CD8-positive, alpha-beta memory T cell (primary cell): ENCODE data around the gene HPS1. TPM values are rescaled to one million over a fixed set of nuclear protein-coding genes. Genes with fewer than 3 reads are reported as not detected.
A peak's percentile ranks its signal among the peaks of the same experiment; 100 is the strongest.

Experiments used
- CTCF ChIA-PET: fragments of 350-600 bp; sonication (Branson Sonifier 250); formaldehyde crosslinking; loops from one replicate; lab custom pipeline; 2021; ENCODE audit warnings: antibody characterized with exemption; lab: Charles Lee
- POLR2A ChIA-PET: fragments of 350-600 bp; sonication (Branson Sonifier 250); formaldehyde crosslinking; loops from one replicate; lab custom pipeline; 2021; ENCODE audit warnings: antibody characterized with exemption; lab: Charles Lee
- DNase-seq, 5 donors: peaks; one replicate each; pipeline versions ENCODE4 v3.0.0 to v3.0.0-alpha.2; 2020 to 2022; ENCODE audit warnings: mixed read lengths in 1 of 5
- H3K27ac ChIP-seq: one replicate; pipeline ENCODE4 v1.7.0; 2013; ENCODE audit warnings: low read depth, mild to moderate bottlenecking, low read length, moderate library complexity
- H3K27me3 ChIP-seq: 2 replicates; pipeline ENCODE4 v1.7.0; 2013; ENCODE audit warnings: low read length, mild to moderate bottlenecking; ENCODE audit not compliant: insufficient read depth, poor library complexity, severe bottlenecking
- H3K36me3 ChIP-seq: 2 replicates; pipeline ENCODE4 v1.7.0; 2013; ENCODE audit warnings: mild to moderate bottlenecking, low read length, moderate library complexity; ENCODE audit not compliant: insufficient read depth
- H3K4me1 ChIP-seq: 2 replicates; pipeline ENCODE4 v1.7.0; 2013; ENCODE audit warnings: mild to moderate bottlenecking, low read length, moderate library complexity; ENCODE audit not compliant: insufficient read depth
- H3K4me3 ChIP-seq: 2 replicates; pipeline ENCODE4 v1.7.0; 2013; ENCODE audit warnings: mild to moderate bottlenecking, low read length
- H3K9me3 ChIP-seq: 2 replicates; pipeline ENCODE4 v1.7.0; 2013; ENCODE audit warnings: mild to moderate bottlenecking, low read length
- H3K27ac Mint-ChIP-seq, 8 donors: one replicate each; pipeline ENCODE4 v1.8.0; 2020 to 2021; ENCODE audit warnings: mixed read lengths in 8 of 8, mild to moderate bottlenecking in 6 of 8, inconsistent platforms in 3 of 8, moderate library complexity in 3 of 8
- H3K27me3 Mint-ChIP-seq, 2 donors: one replicate each; pipeline ENCODE4 v1.8.0; 2020 to 2021; ENCODE audit warnings: mixed read lengths in 2 of 2, mild to moderate bottlenecking in 1 of 2, moderate library complexity in 1 of 2
- H3K36me3 Mint-ChIP-seq, 3 donors: one replicate each; pipeline ENCODE4 v1.8.0; 2020 to 2021; ENCODE audit warnings: mixed read lengths in 3 of 3, inconsistent platforms in 1 of 3, mild to moderate bottlenecking in 1 of 3
- H3K4me1 Mint-ChIP-seq, 3 donors: one replicate each; pipeline ENCODE4 v1.8.0; 2020 to 2021; ENCODE audit warnings: mixed read lengths in 3 of 3, inconsistent platforms in 1 of 3, mild to moderate bottlenecking in 1 of 3
- H3K4me3 Mint-ChIP-seq, 7 donors: one replicate each; pipeline ENCODE4 v1.8.0; 2020 to 2021; ENCODE audit warnings: mixed read lengths in 7 of 7, mild to moderate bottlenecking in 6 of 7, moderate library complexity in 4 of 7, inconsistent platforms in 2 of 7
- H3K9me3 Mint-ChIP-seq, 5 donors: one replicate each; pipeline ENCODE4 v1.8.0; 2020 to 2022; ENCODE audit warnings: mixed read lengths in 5 of 5, mild to moderate bottlenecking in 3 of 5, moderate library complexity in 2 of 5, inconsistent platforms in 1 of 5
- polyA plus RNA-seq: library from polyadenylated mRNA; unstranded; fragments of 300-500 nt; fragmentation: Illumina TruSeq; gene quantifications from one replicate; pipeline ENCODE4 v1.2.3, GENCODE V29; 2021
- total RNA-seq, 2 experiments: library from RNA; stranded (reverse); gene quantifications; one replicate each; pipeline ENCODE4 v1.2.3, GENCODE V29; 2021

The HPS1 gene
- total and polyA plus RNA-seq, 3 experiments from 2014 or later: 50.5 to 89.8 (median 58.3) TPM

DNA sequence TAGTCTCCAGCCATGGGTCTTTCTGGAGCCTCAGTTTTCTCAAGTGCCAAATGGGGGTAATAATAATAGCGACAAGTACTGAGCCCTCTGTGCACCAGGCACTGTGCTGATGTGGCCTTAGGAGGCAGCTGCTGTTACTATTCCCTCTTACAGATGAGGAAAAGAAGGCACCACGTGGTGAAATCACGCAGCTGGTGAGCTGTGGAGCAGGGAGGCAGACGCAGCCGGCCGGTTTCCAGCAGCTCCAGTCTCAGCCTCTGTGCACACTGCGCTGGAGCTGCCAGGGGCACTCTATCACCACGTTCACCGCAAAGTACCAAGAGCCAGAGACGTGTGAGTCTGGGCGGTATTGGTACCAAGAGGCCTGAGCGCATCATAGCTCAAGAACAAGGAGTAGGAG, 41.3 kb downstream of the HPS1 start:
- no peak overlapping the region for H3K4me3 Mint-ChIP-seq
- no peak overlapping the region for H3K27ac Mint-ChIP-seq
- Histone ChIP-seq H3K9me3 (no peaks in the 10 kb centered on the region), H3K4me3 (no peak overlapping the region), H3K36me3 (no peaks in the 10 kb centered on the region), H3K27me3 (no peaks in the 10 kb centered on the region), H3K4me1 (no peaks in the 10 kb centered on the region), H3K27ac (no peak overlapping the region)
- no peak for DNase-seq
- H3K27me3 Mint-ChIP-seq: peaks cover 0 to 2% of the 10 kb centered on the region in 2 donors
- ChIA-PET POLR2A (no interaction called here), CTCF (no interaction called here)
- H3K4me1 Mint-ChIP-seq: peaks cover 4 to 15% (median 6%) of the 10 kb centered on the region in 3 donors
- H3K36me3 Mint-ChIP-seq: peaks cover 7 to 16% (median 8%) of the 10 kb centered on the region in 3 donors
- H3K9me3 Mint-ChIP-seq: no peaks in the 10 kb centered on the region

- Mint-ChIP-seq H3K36me3 (peaks cover 8 to 19% (median 9%) of the 10 kb centered on the region in 3 donors), H3K27ac (peak overlapping the region in 2 of 8 donors; percentile 9 to 82), H3K4me1 (peaks cover 4 to 15% (median 6%) of the 10 kb centered on the region in 3 donors), H3K27me3 (peaks cover 0 to 2% of the 10 kb centered on the region in 2 donors), H3K9me3 (no peaks in the 10 kb centered on the region), H3K4me3 (no peak overlapping the region)
- H3K4me3 ChIP-seq: no peak overlapping the region
- DNase-seq: no peak
- no peaks in the 10 kb centered on the region for H3K36me3 ChIP-seq
- POLR2A ChIA-PET: no interaction called here
- no peaks in the 10 kb centered on the region for H3K9me3 ChIP-seq
- H3K27ac ChIP-seq: no peak overlapping the region
- no peaks in the 10 kb centered on the region for H3K4me1 ChIP-seq
- CTCF ChIA-PET: no interaction called here
- no peaks in the 10 kb centered on the region for H3K27me3 ChIP-seq
These were observed 42.0 kb downstream of the HPS1 start for GRCh38 chr10:98404571-98405359.

GRCh38 chr10:98403812-98404504, 42.8 kb downstream of the HPS1 start:
- no peak overlapping the region for H3K4me3 ChIP-seq
- no peaks in the 10 kb centered on the region for H3K36me3 ChIP-seq
- H3K9me3 ChIP-seq: no peaks in the 10 kb centered on the region
- Mint-ChIP-seq H3K4me1 (peaks cover 1 to 10% (median 2%) of the 10 kb centered on the region in 3 donors), H3K27me3 (peaks cover 0 to 2% of the 10 kb centered on the region in 2 donors), H3K36me3 (peaks cover 8 to 21% (median 9%) of the 10 kb centered on the region in 3 donors), H3K9me3 (no peaks in the 10 kb centered on the region), H3K4me3 (no peak overlapping the region), H3K27ac (peak overlapping the region in 3 of 8 donors; percentile 5 to 43 (median 24))
- POLR2A ChIA-PET: no interaction called here
- CTCF ChIA-PET: no interaction called here
- H3K27me3 ChIP-seq: no peaks in the 10 kb centered on the region
- no peak overlapping the region for H3K27ac ChIP-seq
- H3K4me1 ChIP-seq: no peaks in the 10 kb centered on the region
- DNase-seq: no peak

GRCh38 chr10:98402931-98403718, 43.6 kb downstream of the HPS1 start:
- Histone ChIP-seq H3K4me3 (no peak overlapping the region), H3K36me3 (no peaks in the 10 kb centered on the region), H3K27ac (no peak overlapping the region), H3K27me3 (no peaks in the 10 kb centered on the region), H3K4me1 (no peaks in the 10 kb centered on the region), H3K9me3 (no peaks in the 10 kb centered on the region)
- ChIA-PET CTCF (no interaction called here), POLR2A (no interaction called here)
- DNase-seq: no peak
- Mint-ChIP-seq H3K27ac (peak overlapping the region in 1 of 8 donors; percentile 43), H3K4me1 (peaks cover 0 to 8% (median 2%) of the 10 kb centered on the region in 3 donors), H3K4me3 (no peak overlapping the region), H3K36me3 (peaks cover 8 to 23% (median 9%) of the 10 kb centered on the region in 3 donors), H3K9me3 (no peaks in the 10 kb centered on the region), H3K27me3 (peaks cover 0 to 2% of the 10 kb centered on the region in 2 donors)

GRCh38 chr10:98402478-98402877, 44.3 kb downstream of the HPS1 start:
- Histone ChIP-seq H3K36me3 (no peaks in the 10 kb centered on the region), H3K4me3 (no peak overlapping the region), H3K27me3 (no peaks in the 10 kb centered on the region), H3K9me3 (no peaks in the 10 kb centered on the region), H3K4me1 (no peaks in the 10 kb centered on the region), H3K27ac (no peak overlapping the region)
- no peak overlapping the region for H3K4me3 Mint-ChIP-seq
- no peak overlapping the region for H3K27ac Mint-ChIP-seq
- H3K9me3 Mint-ChIP-seq: no peaks in the 10 kb centered on the region
- POLR2A ChIA-PET: no interaction called here
- H3K36me3 Mint-ChIP-seq: peaks cover 8 to 24% (median 9%) of the 10 kb centered on the region in 3 donors
- DNase-seq: no peak
- H3K4me1 Mint-ChIP-seq: peaks cover 0 to 8% (median 3%) of the 10 kb centered on the region in 3 donors
- CTCF ChIA-PET: no interaction called here
- H3K27me3 Mint-ChIP-seq: peaks cover 0 to 2% of the 10 kb centered on the region in 2 donors

GRCh38 chr10:98400482-98400881, 46.3 kb downstream of the HPS1 start:
- Mint-ChIP-seq H3K36me3 (peaks cover 12 to 32% (median 19%) of the 10 kb centered on the region in 3 donors), H3K4me3 (no peak overlapping the region), H3K27me3 (peaks cover 0 to 2% of the 10 kb centered on the region in 2 donors), H3K27ac (no peak overlapping the region), H3K9me3 (no peaks in the 10 kb centered on the region), H3K4me1 (peaks cover 0 to 8% (median 6%) of the 10 kb centered on the region in 3 donors)
- H3K4me1 ChIP-seq: no peaks in the 10 kb centered on the region
- H3K27me3 ChIP-seq: no peaks in the 10 kb centered on the region
- H3K9me3 ChIP-seq: no peaks in the 10 kb centered on the region
- no peak for DNase-seq
- no peaks in the 10 kb centered on the region for H3K36me3 ChIP-seq
- CTCF ChIA-PET: no interaction called here
- POLR2A ChIA-PET: no interaction called here
- H3K4me3 ChIP-seq: no peak overlapping the region
- H3K27ac ChIP-seq: no peak overlapping the region

DNA sequence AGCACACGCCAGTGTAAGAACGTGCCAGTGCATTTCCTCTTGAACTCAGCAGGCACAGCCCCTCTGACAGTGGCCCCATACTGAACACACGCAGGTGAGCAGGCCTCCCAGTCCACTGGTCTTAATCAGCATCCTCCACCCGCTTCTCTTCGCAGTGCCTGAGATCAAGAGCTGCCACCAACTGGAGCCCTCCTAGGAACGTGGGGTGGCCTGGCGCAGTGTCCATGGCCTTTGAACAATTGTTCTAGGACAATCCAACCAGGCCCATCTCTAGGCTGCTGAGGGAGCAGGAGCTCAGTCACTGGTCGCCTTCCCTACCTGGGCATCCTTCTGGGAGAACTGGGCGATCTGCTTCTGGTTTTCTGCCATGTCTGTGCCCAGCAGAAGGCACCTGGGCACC, 47.0 kb downstream of the HPS1 start:
- POLR2A ChIA-PET: no interaction called here
- H3K27me3 ChIP-seq: no peaks in the 10 kb centered on the region
- H3K36me3 Mint-ChIP-seq: peaks cover 12 to 38% (median 19%) of the 10 kb centered on the region in 3 donors
- no peaks in the 10 kb centered on the region for H3K9me3 ChIP-seq
- no peak overlapping the region for H3K27ac Mint-ChIP-seq
- H3K27me3 Mint-ChIP-seq: peaks cover 0 to 2% of the 10 kb centered on the region in 2 donors
- CTCF ChIA-PET: no interaction called here
- H3K4me3 ChIP-seq: no peak overlapping the region
- peaks cover 0 to 8% (median 6%) of the 10 kb centered on the region in 3 donors for H3K4me1 Mint-ChIP-seq
- no peak overlapping the region for H3K27ac ChIP-seq
- no peaks in the 10 kb centered on the region for H3K36me3 ChIP-seq
- no peaks in the 10 kb centered on the region for H3K9me3 Mint-ChIP-seq
- DNase-seq: peak in 1 of 5 donors; percentile 22
- H3K4me1 ChIP-seq: no peaks in the 10 kb centered on the region
- no peak overlapping the region for H3K4me3 Mint-ChIP-seq
